K562 (cell line): ENCODE results near the gene ELP5. TPM values are rescaled to one million over a fixed set of nuclear protein-coding genes. Genes with fewer than 3 reads are reported as not detected.

Source experiments
- ATAC-seq: fragments of 200-7000 bp; cut with Tn5 transposase; 3 replicates; pipeline ENCODE4 v1.9.1; 2020; ENCODE audit warnings: moderate library complexity
- BruUV-seq: library from RNA; stranded (reverse); fragments of 400-500 nt; replicated peaks from 2 replicates; lab custom pipeline; 2021; lab: Mats Ljungman, UMichigan
- CTCF ChIA-PET: fragments of 300-600 bp; formaldehyde crosslinking; extraction: SDS; loops from one replicate; lab custom pipeline; 2021; ENCODE audit warnings: low intra/inter-chr PET ratio; lab: Yijun Ruan, JAX
- POLR2A ChIA-PET: fragments of 300-600, 350-650 bp; sonication (Branson Sonifier 250); formaldehyde crosslinking; extraction: SDS; loops from one replicate; lab custom pipeline; 2021; ENCODE audit warnings: antibody characterized with exemption, inconsistent platforms; lab: Yijun Ruan, JAX
- DNase-seq, 4 experiments: peaks; one replicate each; pipeline versions ENCODE4 v3.0.0 to v3.0.0-alpha.2; 2011 to 2018; ENCODE audit warnings: low spot score in 3 of 4, mixed read lengths in 3 of 4; ENCODE audit errors: extremely low read depth in 1 of 4
- FAIRE-seq: peaks from 2 replicates; lab custom pipeline; 2011; peaks lifted over from hg19 to GRCh38; lab: Jason Lieb, UNC
- H2AFZ ChIP-seq: 2 replicates; pipeline ENCODE4 v1.6.0; 2011; ENCODE audit warnings: low read depth, low read length, control low read depth, inconsistent platforms
- H3K27ac ChIP-seq: fragments of 200-600 bp; 3 replicates; pipeline ENCODE4 v1.8.0; 2011; ENCODE audit warnings: low read depth, mild to moderate bottlenecking, control low read depth, inconsistent platforms, low read length, moderate library complexity, mixed read lengths; ENCODE audit errors: extremely low read depth
- H3K27me3 ChIP-seq, 2 experiments: fragments of 300-600 bp in 1 of 2; 2 replicates in 1 of 2; 3 replicates in 1 of 2; pipeline versions ENCODE4 v1.6.0 to v1.8.0; 2011; ENCODE audit warnings: inconsistent platforms in 2 of 2, low read length in 2 of 2, mild to moderate bottlenecking in 1 of 2, mixed read lengths in 1 of 2, moderate library complexity in 1 of 2; ENCODE audit not compliant: control insufficient read depth in 2 of 2, insufficient read depth in 2 of 2
- H3K36me3 ChIP-seq: fragments of 300-600 bp; 3 replicates; pipeline ENCODE4 v1.8.0; 2011; ENCODE audit warnings: mild to moderate bottlenecking, low read length, inconsistent platforms; ENCODE audit not compliant: control insufficient read depth, insufficient read depth
- H3K4me1 ChIP-seq, 2 experiments: fragments of 200-600 bp in 1 of 2; replicated peaks in 1 of 2; 2 replicates in 1 of 2; 3 replicates in 1 of 2; pipeline versions ENCODE4 v1.5.1 to v1.8.0; 2011; ENCODE audit warnings: inconsistent platforms in 2 of 2, low read length in 2 of 2, mild to moderate bottlenecking in 1 of 2, mixed read lengths in 1 of 2, moderate library complexity in 1 of 2; ENCODE audit not compliant: control insufficient read depth in 2 of 2, insufficient read depth in 2 of 2
- H3K4me2 ChIP-seq: 2 replicates; pipeline ENCODE4 v1.6.1; 2011; ENCODE audit warnings: low read length, control low read depth, inconsistent platforms, mixed read lengths; ENCODE audit not compliant: insufficient read depth
- H3K4me3 ChIP-seq: fragments of 200-600 bp; sonication (generic), shearing (Covaris generic); 2 replicates; pipeline ENCODE4 v1.5.1; 2016; ENCODE audit warnings: control low read depth, inconsistent platforms
- H3K79me2 ChIP-seq: fragments of 200-600 bp; 3 replicates; pipeline ENCODE4 v1.8.0; 2011; ENCODE audit warnings: low read length, inconsistent platforms; ENCODE audit not compliant: control insufficient read depth, insufficient read depth
- H3K9ac ChIP-seq, 2 experiments: 2 replicates each; pipeline versions ENCODE4 v1.6.0 to v1.6.1; 2011; ENCODE audit warnings: low read depth in 2 of 2, low read length in 2 of 2, control low read depth in 1 of 2, inconsistent platforms in 1 of 2, mild to moderate bottlenecking in 1 of 2, mixed read lengths in 1 of 2; ENCODE audit not compliant: insufficient read depth in 1 of 2
- H3K9me1 ChIP-seq: one replicate; pipeline ENCODE4 v1.6.0; 2011; ENCODE audit warnings: inconsistent platforms, mild to moderate bottlenecking, low read length, moderate library complexity; ENCODE audit not compliant: control insufficient read depth, insufficient read depth
- H3K9me3 ChIP-seq: replicated peaks from 2 replicates; pipeline ENCODE4 v1.5.1; 2011; ENCODE audit warnings: low read depth, low read length, inconsistent platforms; ENCODE audit not compliant: control insufficient read depth, insufficient read depth
- H4K20me1 ChIP-seq: replicated peaks from 2 replicates; pipeline ENCODE4 v1.6.1; 2011; ENCODE audit warnings: low read length, inconsistent platforms, mixed read lengths; ENCODE audit not compliant: control insufficient read depth, insufficient read depth
- CREB1 ChIP-seq, 2 experiments: sonication (generic) in 1 of 2; formaldehyde crosslinking in 1 of 2; IDR thresholded peaks; 2 replicates each; pipeline versions ENCODE4 v1.6.1 to v1.8.0; 2012 to 2022; ENCODE audit warnings: inconsistent platforms in 1 of 2, mild to moderate bottlenecking in 1 of 2, missing genetic modification reagents in 1 of 2, moderate library complexity in 1 of 2
- CREB5 ChIP-seq: fragments of 250-450 bp; sonication (Bioruptor Pico); IDR thresholded peaks from 2 replicates; pipeline ENCODE4 v1.5.0; 2020; ENCODE audit warnings: mild to moderate bottlenecking
- HIVEP1 ChIP-seq: fragments of 250-450 bp; sonication (Bioruptor Pico); IDR thresholded peaks from 2 replicates; pipeline ENCODE4 v1.4.0; 2020; ENCODE audit warnings: mild to moderate bottlenecking
- HNRNPUL1 ChIP-seq: fragments of 200-400 bp; formaldehyde crosslinking; IDR thresholded peaks from 2 replicates; pipeline ENCODE4 v1.6.1; 2017; ENCODE audit warnings: low read length
- KLF16 ChIP-seq: IDR thresholded peaks from 2 replicates; pipeline ENCODE4 v1.6.1; 2016; ENCODE audit warnings: antibody characterized with exemption
- PURB ChIP-seq: sonication (generic); formaldehyde crosslinking; IDR thresholded peaks from 2 replicates; pipeline ENCODE4 v1.9.0; 2021; ENCODE audit warnings: low read depth, mild to moderate bottlenecking, missing genetic modification reagents
- RBFOX2 ChIP-seq: fragments of 200-400 bp; formaldehyde crosslinking; IDR thresholded peaks from 2 replicates; pipeline ENCODE4 v1.6.1; 2017; ENCODE audit warnings: low read depth, mild to moderate bottlenecking, low read length, moderate library complexity
- RFX7 ChIP-seq: fragments of 250-450 bp; sonication (Bioruptor Pico); IDR thresholded peaks from 2 replicates; pipeline ENCODE4 v1.5.1; 2021; ENCODE audit warnings: mild to moderate bottlenecking
- WGBS: fragments of 100-300 bp; shearing (Covaris generic); methylation state at CpG from one replicate; pipeline ENCODE4 v1.1.6; 2016; ENCODE audit warnings: low coverage, mixed read lengths; ENCODE audit not compliant: insufficient coverage; ENCODE audit errors: missing lambda C conversion rate; 5-methylcytosine and 5-hydroxymethylcytosine counted together
- in situ Hi-C: fragments of 300-500 bp; cut with MboI; formaldehyde crosslinking; loops from 4 replicates; pipeline ENCODE4 v1.15.0; 2018; ENCODE audit warnings: inconsistent platforms, mixed read lengths
- intact Hi-C: fragments of 100-400 bp; cut with micrococcal nuclease; formaldehyde crosslinking; loops from 2 replicates; pipeline ENCODE4 v1.14.2; 2022
- polyA plus RNA-seq, 8 experiments: library from polyadenylated mRNA; depleted of rRNA in 4 of 8; stranded (reverse) in 5 of 8; unstranded in 3 of 8; fragments of >200 nt; fragmentation: Nextera tagmentation in 2 of 8; fragmentation: Illumina TruSeq in 1 of 8; extraction: Ambion mirVana in 2 of 8; extraction: Trizol in 1 of 8; gene quantifications; 2 replicates each; pipeline versions ENCODE4 v1.2.1 to v1.2.3, GENCODE V29; 2011 to 2014; ENCODE audit warnings: inconsistent platforms in 1 of 8, missing spikeins in 1 of 8
- total RNA-seq, 7 experiments: library from RNA; depleted of rRNA in 6 of 7; stranded (reverse); fragments of >200 nt in 6 of 7; fragmentation: Illumina TruSeq in 2 of 7; extraction: Trizol in 2 of 7; gene quantifications; 2 replicates each; pipeline versions ENCODE4 v1.2.1 to v1.2.3, GENCODE V29; 2011 to 2021; ENCODE audit warnings: low replicate concordance in 1 of 7

ELP5 gene
- total and polyA plus RNA-seq, 9 of the 15 experiments (the other 6 are each of a cell fraction or from before 2014, with no cell fraction given), result 25.7 to 77.9 (median 52.9) TPM

GRCh38 chr17:7226721-7227710, 25.0 kb upstream of the ELP5 start:
- Histone ChIP-seq H3K4me3 (no peak overlapping the region), H4K20me1 (peaks cover 4% of the 10 kb centered on the region), H2AFZ (no peak overlapping the region)
- BruUV-seq, result no TSS peak
- TF ChIP-seq PURB (no peak), HNRNPUL1 (no peak), RBFOX2 (peak; percentile 36; the same call in 1 of the 2 replicates), HIVEP1 (CRISPR knock-in tag) (no peak), KLF16 (no peak), CREB1 (IDR thresholded peaks at IDR 0.05) (no peak), CREB1 (CRISPR knock-in tag; IDR thresholded peaks at IDR 0.05) (no peak), CREB5 (CRISPR knock-in tag) (no peak), RFX7 (CRISPR knock-in tag) (no peak)
- TF ChIP-seq, all 486 proteins: peak for 1
- ChIA-PET POLR2A (interaction anchor here (0.7 kb wide), 1 partner anchor 15 kb away, joined by 4 read pairs; no protein-coding TSS in a partner anchor), CTCF (no interaction called here)
- peak overlapping the region in 1 of 2 experiments; percentile 7; a peak in 1 of 4 replicates for H3K9ac ChIP-seq
- 95% methylated on average over 27 of the region's 31 CpGs for WGBS
- H3K4me1 ChIP-seq, result peaks cover 3 to 28% of the 10 kb centered on the region in 2 experiments; a peak in 4 of 5 replicates
- no peaks in the 10 kb centered on the region for H3K9me3 ChIP-seq
- H3K36me3 ChIP-seq, result peaks cover 92% of the 10 kb centered on the region; the same call in 2 of the 3 replicates
- H3K79me2 ChIP-seq, result peaks cover 19% of the 10 kb centered on the region
- no peak for DNase-seq
- in situ Hi-C loops (no loop called here), intact Hi-C loops (no loop called here)
- H3K4me2 ChIP-seq, result no peak overlapping the region
- H3K27ac ChIP-seq, result no peak overlapping the region
- ATAC-seq, result no peak
- FAIRE-seq, result no peak
- H3K27me3 ChIP-seq, result no peaks in the 10 kb centered on the region
- peaks cover 1% of the 10 kb centered on the region for H3K9me1 ChIP-seq
